ENCODE results near the gene ARHGAP25. TPM values are rescaled to one million over a fixed set of nuclear protein-coding genes. Genes with fewer than 3 reads are reported as not detected.

ARHGAP25 gene
- total and polyA plus RNA-seq, 2 donors (not counting 1 experiment from before 2014, with no cell fraction given) = 2.7 to 5.8 TPM

GRCh38 chr2:68837861-68838341, 103.3 kb downstream of the ARHGAP25 start:
- H2AFZ ChIP-seq (ENCODE audit: low read length) = no peak overlapping the region
- H3K9ac ChIP-seq (ENCODE audit: insufficient read depth, low read length) = no peak overlapping the region
- TF ChIP-seq EZH2 (IDR thresholded peaks at IDR 0.05; ENCODE audit: low read length, missing control alignments) (no peak), CTCF (conservative IDR thresholded peaks at IDR 0.05 in 1 of 2, IDR thresholded peaks at IDR 0.05 in 1 of 2; ENCODE audit: low read depth in 1 of 2, low read length in 2 of 2) (no peak)
- DNase-seq (ENCODE audit: low read depth in 2 of 2) = peak; percentile 46 to 87
- H3K9me3 ChIP-seq (ENCODE audit: control insufficient read depth, insufficient read depth, low read depth, low read length) = no peaks in the 10 kb centered on the region
- no peaks in the 10 kb centered on the region for H4K20me1 ChIP-seq (ENCODE audit: control insufficient read depth, extremely low read depth, insufficient read depth, low read length)
- H3K4me3 ChIP-seq (replicated peaks in 1 of 4; ENCODE audit: control extremely low read depth in 1 of 4, insufficient read depth in 1 of 4, low read depth in 3 of 4, low read length in 4 of 4) = no peak overlapping the region
- no peaks in the 10 kb centered on the region for H3K36me3 ChIP-seq (ENCODE audit: control insufficient read depth, insufficient read depth, low read length)
- H3K4me2 ChIP-seq (ENCODE audit: extremely low read depth, insufficient read depth, low read length) = no peak overlapping the region
- H3K4me1 ChIP-seq (ENCODE audit: control insufficient read depth, extremely low read depth, insufficient read depth, low read length) = no peaks in the 10 kb centered on the region
- no peaks in the 10 kb centered on the region for H3K79me2 ChIP-seq (ENCODE audit: control insufficient read depth, insufficient read depth, low read length)
- no peak overlapping the region for H3K27ac ChIP-seq (ENCODE audit: insufficient read depth, low read length)
- H3K27me3 ChIP-seq (ENCODE audit: control insufficient read depth, insufficient read depth, low read length) = no peaks in the 10 kb centered on the region

GRCh38 chr2:68838641-68839040, 104.0 kb downstream of the ARHGAP25 start:
- no peaks in the 10 kb centered on the region for H3K4me1 ChIP-seq (ENCODE audit: control insufficient read depth, extremely low read depth, insufficient read depth, low read length)
- H3K9me3 ChIP-seq (ENCODE audit: control insufficient read depth, insufficient read depth, low read depth, low read length) = no peaks in the 10 kb centered on the region
- H3K27ac ChIP-seq (ENCODE audit: insufficient read depth, low read length) = no peak overlapping the region
- no peaks in the 10 kb centered on the region for H4K20me1 ChIP-seq (ENCODE audit: control insufficient read depth, extremely low read depth, insufficient read depth, low read length)
- TF ChIP-seq CTCF (conservative IDR thresholded peaks at IDR 0.05 in 1 of 2, IDR thresholded peaks at IDR 0.05 in 1 of 2; ENCODE audit: low read depth in 1 of 2, low read length in 2 of 2) (no peak), EZH2 (IDR thresholded peaks at IDR 0.05; ENCODE audit: low read length, missing control alignments) (no peak)
- H3K9ac ChIP-seq (ENCODE audit: insufficient read depth, low read length) = no peak overlapping the region
- H3K27me3 ChIP-seq (ENCODE audit: control insufficient read depth, insufficient read depth, low read length) = no peaks in the 10 kb centered on the region
- H3K4me3 ChIP-seq (replicated peaks in 1 of 4; ENCODE audit: control extremely low read depth in 1 of 4, insufficient read depth in 1 of 4, low read depth in 3 of 4, low read length in 4 of 4) = no peak overlapping the region
- H3K79me2 ChIP-seq (ENCODE audit: control insufficient read depth, insufficient read depth, low read length) = no peaks in the 10 kb centered on the region
- no peak for DNase-seq (ENCODE audit: low read depth in 2 of 2)
- H3K36me3 ChIP-seq (ENCODE audit: control insufficient read depth, insufficient read depth, low read length) = no peaks in the 10 kb centered on the region
- no peak overlapping the region for H3K4me2 ChIP-seq (ENCODE audit: extremely low read depth, insufficient read depth, low read length)
- H2AFZ ChIP-seq (ENCODE audit: low read length) = no peak overlapping the region

- H3K4me2 ChIP-seq (ENCODE audit: extremely low read depth, insufficient read depth, low read length) = no peak overlapping the region
- DNase-seq (ENCODE audit: low read depth in 2 of 2) = no peak
Observed at GRCh38 chr2:68839260-68839833, 104.7 kb downstream of the ARHGAP25 start.

More at GRCh38 chr2:68839260-68839833, 104.7 kb downstream of the ARHGAP25 start:
- Histone ChIP-seq H4K20me1 (ENCODE audit: control insufficient read depth, extremely low read depth, insufficient read depth, low read length) (no peaks in the 10 kb centered on the region), H3K4me1 (ENCODE audit: control insufficient read depth, extremely low read depth, insufficient read depth, low read length) (no peaks in the 10 kb centered on the region), H3K4me3 (replicated peaks in 1 of 4; ENCODE audit: control extremely low read depth in 1 of 4, insufficient read depth in 1 of 4, low read depth in 3 of 4, low read length in 4 of 4) (no peak overlapping the region), H3K79me2 (ENCODE audit: control insufficient read depth, insufficient read depth, low read length) (no peaks in the 10 kb centered on the region), H3K27ac (ENCODE audit: insufficient read depth, low read length) (no peak overlapping the region), H3K9ac (ENCODE audit: insufficient read depth, low read length) (no peak overlapping the region), H3K27me3 (ENCODE audit: control insufficient read depth, insufficient read depth, low read length) (no peaks in the 10 kb centered on the region), H3K36me3 (ENCODE audit: control insufficient read depth, insufficient read depth, low read length) (no peaks in the 10 kb centered on the region), H2AFZ (ENCODE audit: low read length) (no peak overlapping the region), H3K9me3 (ENCODE audit: control insufficient read depth, insufficient read depth, low read depth, low read length) (no peaks in the 10 kb centered on the region)
- no peak for TF ChIP-seq EZH2 (IDR thresholded peaks at IDR 0.05; ENCODE audit: low read length, missing control alignments)
- peak; percentile 46 to 55 for TF ChIP-seq CTCF (conservative IDR thresholded peaks at IDR 0.05 in 1 of 2, IDR thresholded peaks at IDR 0.05 in 1 of 2; ENCODE audit: low read depth in 1 of 2, low read length in 2 of 2)

Measured in fibroblast of lung (primary cell).